Activated CD8-positive, alpha-beta memory T cell treated with anti-CD3 and anti-CD28 coated beads for 48 hours (primary cell): ENCODE measurements around the gene SERPINA5.

Experiments used
- DNase-seq, 3 experiments: peaks; one replicate each; pipeline ENCODE4 v3.0.0-alpha.2; 2020; ENCODE audit warnings: low read depth in 2 of 3, low spot score in 2 of 3

The SERPINA5 gene

GRCh38 chr14:94581127-94581999 lies at the start of gene SERPINA5:
TSS of gene SERPINA5 (plus strand) at chr14:94581426. CDS start at chr14:94587363, 5,937 bp downstream.
- no peak for DNase-seq

- no peak for DNase-seq
Measured at GRCh38 chr14:94532447-94532846, 48.8 kb upstream of the SERPINA5 start.

GRCh38 chr14:94535506-94535905 lies 45.7 kb upstream of the SERPINA5 start:
- no peak for DNase-seq

GRCh38 chr14:94536836-94537235 lies 44.4 kb upstream of the SERPINA5 start:
- DNase-seq: no peak

- DNase-seq: no peak
Measured at GRCh38 chr14:94538070-94538740, 43.0 kb upstream of the SERPINA5 start.

- no peak for DNase-seq
Measured at GRCh38 chr14:94539181-94539580, 42.0 kb upstream of the SERPINA5 start.

GRCh38 chr14:94540031-94540794 lies 41.0 kb upstream of the SERPINA5 start:
- DNase-seq: no peak

GRCh38 chr14:94541234-94541975 lies 39.8 kb upstream of the SERPINA5 start:
- DNase-seq: no peak

- DNase-seq: no peak
Measured at GRCh38 chr14:94542111-94542810, 39.0 kb upstream of the SERPINA5 start.

- DNase-seq: no peak
Measured at GRCh38 chr14:94542811-94543440, 38.3 kb upstream of the SERPINA5 start.

- no peak for DNase-seq
Measured at GRCh38 chr14:94543449-94544124, 37.6 kb upstream of the SERPINA5 start.

- no peak for DNase-seq
Measured at GRCh38 chr14:94544726-94545125, 36.5 kb upstream of the SERPINA5 start.

- no peak for DNase-seq
Measured at GRCh38 chr14:94545131-94545841, 35.9 kb upstream of the SERPINA5 start.

GRCh38 chr14:94547151-94547680 lies 34.0 kb upstream of the SERPINA5 start:
- no peak for DNase-seq

GRCh38 chr14:94547726-94548125 lies 33.5 kb upstream of the SERPINA5 start:
- DNase-seq: no peak

GRCh38 chr14:94548131-94548998 lies 32.9 kb upstream of the SERPINA5 start:
- no peak for DNase-seq
